ENCODE data around the gene OIT3.

OIT3 gene

GRCh38 chr10:72948762-72949161 lies 55.2 kb downstream of the OIT3 start:
- Mint-ChIP-seq H3K4me1 (ENCODE audit: low read depth) (no peaks in the 10 kb centered on the region), H3K27ac (no peak overlapping the region), H3K36me3 (ENCODE audit: low read depth) (no peaks in the 10 kb centered on the region), H3K27me3 (peaks cover 5% of the 10 kb centered on the region), H3K9me3 (no peaks in the 10 kb centered on the region), H3K4me3 (no peak overlapping the region)
- intact Hi-C loops (cut with micrococcal nuclease), result no loop called here

- Mint-ChIP-seq H3K4me3 (no peak overlapping the region), H3K9me3 (no peaks in the 10 kb centered on the region), H3K27ac (no peak overlapping the region), H3K27me3 (no peaks in the 10 kb centered on the region), H3K4me1 (ENCODE audit: low read depth) (no peaks in the 10 kb centered on the region), H3K36me3 (ENCODE audit: low read depth) (no peaks in the 10 kb centered on the region)
- intact Hi-C loops (cut with micrococcal nuclease), result no loop called here
Measured at GRCh38 chr10:72951760-72952159, 58.2 kb downstream of the OIT3 start.

GRCh38 chr10:72952189-72952588 lies 58.6 kb downstream of the OIT3 start:
- Mint-ChIP-seq H3K4me1 (ENCODE audit: low read depth) (no peaks in the 10 kb centered on the region), H3K27me3 (peaks cover 2% of the 10 kb centered on the region), H3K9me3 (no peaks in the 10 kb centered on the region), H3K4me3 (no peak overlapping the region), H3K36me3 (ENCODE audit: low read depth) (no peaks in the 10 kb centered on the region), H3K27ac (no peak overlapping the region)
- intact Hi-C loops (cut with micrococcal nuclease), result no loop called here

- Mint-ChIP-seq H3K4me3 (no peak overlapping the region), H3K9me3 (no peaks in the 10 kb centered on the region), H3K27me3 (peaks cover 3% of the 10 kb centered on the region), H3K36me3 (ENCODE audit: low read depth) (no peaks in the 10 kb centered on the region), H3K4me1 (ENCODE audit: low read depth) (no peaks in the 10 kb centered on the region), H3K27ac (no peak overlapping the region)
- intact Hi-C loops (cut with micrococcal nuclease), result no loop called here
Measured at GRCh38 chr10:72952642-72953158, 59.2 kb downstream of the OIT3 start.

DNA sequence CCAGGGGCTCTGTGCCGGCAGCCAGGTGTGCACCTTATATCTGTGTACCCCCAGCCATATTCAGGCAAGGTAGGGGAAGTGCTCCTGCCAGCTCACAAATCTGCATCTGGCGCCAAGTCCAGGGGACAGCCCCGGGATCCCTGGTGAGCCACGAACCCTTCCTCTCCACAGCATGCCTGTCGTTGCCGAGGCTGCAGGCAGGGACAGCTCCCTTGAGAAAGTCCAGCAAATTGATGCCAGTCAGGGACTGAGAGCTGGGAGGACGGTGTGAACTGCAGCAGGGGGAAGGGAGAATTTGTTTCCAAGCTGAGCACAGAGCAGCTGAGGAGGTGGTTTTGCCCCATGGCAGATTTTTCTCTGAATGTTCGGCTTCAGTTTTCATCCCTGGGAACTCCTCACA lies 60.1 kb downstream of the OIT3 start:
- Mint-ChIP-seq H3K27ac (no peak overlapping the region), H3K36me3 (ENCODE audit: low read depth) (no peaks in the 10 kb centered on the region), H3K27me3 (peaks cover 5% of the 10 kb centered on the region), H3K9me3 (no peaks in the 10 kb centered on the region), H3K4me3 (no peak overlapping the region), H3K4me1 (ENCODE audit: low read depth) (no peaks in the 10 kb centered on the region)
- intact Hi-C loops (cut with micrococcal nuclease), result no loop called here

DNA sequence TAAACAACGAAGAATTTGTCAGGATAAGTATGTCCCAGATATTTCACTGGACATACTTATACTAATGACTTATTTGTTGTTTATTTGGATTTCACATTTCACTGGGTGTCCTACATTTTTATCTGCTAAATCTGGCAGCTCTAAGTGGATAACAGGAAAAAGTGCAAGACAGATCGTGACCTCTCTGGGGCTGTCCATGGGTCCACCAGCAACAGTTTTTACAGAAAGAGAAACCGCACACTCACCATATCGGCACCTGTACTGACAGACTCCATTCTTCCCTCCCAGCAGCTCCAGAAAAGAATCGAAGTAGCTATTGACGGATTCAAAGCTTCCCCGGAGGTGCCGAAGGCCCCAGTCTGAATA lies 60.7 kb downstream of the OIT3 start:
- intact Hi-C loops (cut with micrococcal nuclease), result no loop called here
- Mint-ChIP-seq H3K4me3 (no peak overlapping the region), H3K27ac (no peak overlapping the region), H3K36me3 (ENCODE audit: low read depth) (no peaks in the 10 kb centered on the region), H3K4me1 (ENCODE audit: low read depth) (no peaks in the 10 kb centered on the region), H3K27me3 (peaks cover 5% of the 10 kb centered on the region), H3K9me3 (no peaks in the 10 kb centered on the region)

GRCh38 chr10:72954596-72955554 lies 61.3 kb downstream of the OIT3 start, which contains the start of gene PLA2G12B:
PLA2G12B (minus strand) TSS chr10:72954806; CDS start chr10:72954685, 121 bp downstream.
- H3K4me3 Mint-ChIP-seq, result no peak within 1 kb of the TSS
- intact Hi-C loops (cut with micrococcal nuclease), result no loop called here
- no peaks in the 10 kb centered on the region for H3K4me1 Mint-ChIP-seq (ENCODE audit: low read depth)
- no peaks in the 10 kb centered on the region for H3K9me3 Mint-ChIP-seq
- no peaks in the 10 kb centered on the region for H3K36me3 Mint-ChIP-seq (ENCODE audit: low read depth)
- peaks cover 5% of the 10 kb centered on the region for H3K27me3 Mint-ChIP-seq
- no peak within 1 kb of the TSS for H3K27ac Mint-ChIP-seq

DNA sequence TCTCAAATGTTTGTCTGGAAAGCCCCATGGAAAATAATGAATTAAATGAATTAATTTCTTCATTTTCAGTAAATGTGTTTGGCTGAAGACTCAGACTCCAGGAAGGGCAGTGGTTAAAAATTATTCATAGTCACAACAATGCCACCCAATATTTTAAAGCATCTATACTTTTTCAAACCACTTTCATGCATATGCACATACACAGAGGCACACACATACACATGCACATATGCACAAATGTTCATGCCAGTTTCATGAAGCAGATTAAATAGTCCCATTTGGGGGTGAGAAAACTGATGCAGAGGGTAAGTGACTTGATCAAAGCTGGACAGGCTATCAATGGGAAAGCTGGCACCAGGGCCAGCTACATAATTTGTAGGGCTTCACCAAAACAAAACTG lies 62.5 kb downstream of the OIT3 start:
- intact Hi-C loops (cut with micrococcal nuclease), result no loop called here
- Mint-ChIP-seq H3K27ac (no peak overlapping the region), H3K9me3 (no peaks in the 10 kb centered on the region), H3K27me3 (peaks cover 7% of the 10 kb centered on the region), H3K36me3 (ENCODE audit: low read depth) (no peaks in the 10 kb centered on the region), H3K4me1 (ENCODE audit: low read depth) (no peaks in the 10 kb centered on the region), H3K4me3 (no peak overlapping the region)

- intact Hi-C loops (cut with micrococcal nuclease), result no loop called here
- peaks cover 5% of the 10 kb centered on the region for H3K27me3 Mint-ChIP-seq
- H3K9me3 Mint-ChIP-seq, result peaks cover 72% of the 10 kb centered on the region
- no peaks in the 10 kb centered on the region for H3K36me3 Mint-ChIP-seq (ENCODE audit: low read depth)
- H3K4me3 Mint-ChIP-seq, result no peak overlapping the region
- no peaks in the 10 kb centered on the region for H3K4me1 Mint-ChIP-seq (ENCODE audit: low read depth)
- H3K27ac Mint-ChIP-seq, result no peak overlapping the region
Measured at GRCh38 chr10:72976886-72977285, 83.3 kb downstream of the OIT3 start.

DNA sequence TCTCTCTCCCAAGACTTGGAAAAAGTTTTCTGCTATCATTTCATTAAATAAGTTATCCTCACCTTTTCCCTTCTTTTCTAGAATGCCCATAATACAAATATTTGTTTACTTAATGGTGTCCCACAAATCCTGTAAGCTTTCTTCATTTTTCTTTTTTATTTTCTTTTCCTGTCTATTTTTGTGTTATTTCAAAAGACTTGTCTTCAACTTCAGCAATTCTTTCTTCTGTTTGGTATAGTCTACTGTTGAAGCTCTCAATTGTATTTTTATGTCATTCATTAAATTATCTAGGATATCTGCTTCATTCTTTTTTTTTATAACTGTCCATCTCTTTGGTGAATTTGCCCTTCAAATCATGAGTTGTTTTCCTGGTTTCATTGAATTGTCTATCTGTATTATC lies 86.2 kb downstream of the OIT3 start:
- Mint-ChIP-seq H3K4me1 (ENCODE audit: low read depth) (no peaks in the 10 kb centered on the region), H3K36me3 (ENCODE audit: low read depth) (no peaks in the 10 kb centered on the region), H3K27ac (no peak overlapping the region), H3K4me3 (no peak overlapping the region), H3K27me3 (peaks cover 3% of the 10 kb centered on the region), H3K9me3 (peaks cover 81% of the 10 kb centered on the region)
- intact Hi-C loops (cut with micrococcal nuclease), result no loop called here

- Mint-ChIP-seq H3K27ac (no peak overlapping the region), H3K4me3 (no peak overlapping the region), H3K27me3 (peaks cover 3% of the 10 kb centered on the region), H3K36me3 (ENCODE audit: low read depth) (no peaks in the 10 kb centered on the region), H3K9me3 (peaks cover 74% of the 10 kb centered on the region), H3K4me1 (ENCODE audit: low read depth) (no peaks in the 10 kb centered on the region)
- intact Hi-C loops (cut with micrococcal nuclease), result no loop called here
Measured at GRCh38 chr10:72980348-72980747, 86.8 kb downstream of the OIT3 start.

DNA sequence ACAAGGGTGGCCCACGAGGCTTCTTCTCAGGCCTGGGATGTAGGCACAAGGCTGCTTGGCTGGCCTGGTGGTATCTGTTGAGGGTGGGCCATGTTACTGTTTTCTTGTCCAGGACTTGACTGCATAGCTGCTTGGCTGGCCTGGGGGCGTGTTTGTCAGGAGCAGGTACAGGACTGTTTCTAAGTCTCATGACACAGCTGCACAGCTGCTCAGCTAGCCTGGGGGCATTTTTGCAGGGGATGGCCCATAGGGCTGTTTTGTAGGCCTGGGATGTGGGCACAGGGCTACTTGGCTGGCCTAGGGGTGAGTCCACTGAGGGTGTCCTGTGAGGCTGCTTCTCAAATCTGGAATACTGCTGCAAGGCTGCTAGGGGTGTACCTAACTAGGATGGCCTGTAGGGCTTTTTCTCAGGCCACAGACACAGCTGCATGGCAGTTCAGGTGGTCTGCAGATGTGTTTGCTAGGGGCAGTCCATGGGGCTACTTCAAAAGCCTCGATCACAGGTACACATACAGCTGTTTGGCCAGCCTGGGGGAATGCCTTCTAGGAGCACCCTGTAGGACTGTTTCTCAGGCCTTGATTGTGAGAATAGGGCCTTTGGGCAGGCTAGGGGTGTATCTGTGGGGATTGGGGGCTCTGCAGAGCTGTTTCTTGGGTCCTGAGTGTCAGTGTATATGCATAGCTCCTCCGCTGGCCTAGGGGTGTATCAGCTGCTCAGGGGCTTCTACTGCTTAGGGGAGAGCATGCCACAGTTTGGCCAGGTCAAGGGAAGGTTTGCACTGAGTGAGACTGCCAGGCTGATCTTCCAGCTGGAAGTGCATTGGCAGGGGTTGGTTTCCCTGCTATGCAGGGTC lies 87.7 kb downstream of the OIT3 start:
- peaks cover 2% of the 10 kb centered on the region for H3K27me3 Mint-ChIP-seq
- no peaks in the 10 kb centered on the region for H3K36me3 Mint-ChIP-seq (ENCODE audit: low read depth)
- intact Hi-C loops (cut with micrococcal nuclease), result no loop called here
- no peak overlapping the region for H3K27ac Mint-ChIP-seq
- H3K4me1 Mint-ChIP-seq (ENCODE audit: low read depth), result no peaks in the 10 kb centered on the region
- peaks cover 65% of the 10 kb centered on the region for H3K9me3 Mint-ChIP-seq
- no peak overlapping the region for H3K4me3 Mint-ChIP-seq

DNA sequence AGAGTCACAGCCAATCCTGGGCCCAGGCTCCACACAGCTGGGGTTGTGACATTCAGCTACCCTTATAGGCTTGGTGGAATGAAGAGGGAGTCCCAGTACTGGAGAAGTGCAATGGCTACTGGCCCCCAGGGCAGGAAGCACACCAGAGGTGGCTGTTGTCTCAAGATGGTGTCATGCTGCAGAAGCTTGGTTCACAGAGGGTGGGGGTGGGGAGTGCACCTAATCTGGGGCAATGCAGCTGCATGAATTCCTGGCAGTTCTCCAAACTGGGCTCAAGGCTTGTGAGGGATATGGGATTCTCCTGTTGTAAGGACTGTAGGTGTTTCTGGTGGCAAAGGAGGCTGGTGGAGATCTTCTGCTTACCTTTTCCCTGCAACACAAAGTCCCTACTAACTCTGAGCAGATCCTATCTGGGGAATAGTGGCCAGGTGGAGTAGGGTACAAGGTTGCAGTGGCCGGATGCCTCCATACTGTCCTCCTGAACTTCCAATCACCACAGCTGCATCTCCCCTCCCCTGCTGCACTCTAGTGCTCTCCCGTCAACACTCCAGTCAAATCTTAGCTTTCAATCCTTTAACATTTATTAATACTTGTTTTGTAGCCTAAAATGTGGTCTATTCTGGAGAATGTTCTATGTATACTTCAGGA lies 88.5 kb downstream of the OIT3 start:
- Mint-ChIP-seq H3K27ac (no peak overlapping the region), H3K4me3 (no peak overlapping the region), H3K9me3 (peaks cover 58% of the 10 kb centered on the region), H3K27me3 (peaks cover 2% of the 10 kb centered on the region), H3K36me3 (ENCODE audit: low read depth) (no peaks in the 10 kb centered on the region), H3K4me1 (ENCODE audit: low read depth) (no peaks in the 10 kb centered on the region)
- intact Hi-C loops (cut with micrococcal nuclease), result no loop called here
